GM15510 (cell line): ENCODE measurements around the gene RXRA.

Experiments
- POLR2A ChIP-seq: IDR thresholded peaks from 3 replicates; pipeline ENCODE4 v1.6.1; 2011; ENCODE audit warnings: borderline replicate concordance; ENCODE audit not compliant: insufficient read length; ENCODE audit errors: extremely low read depth

Gene RXRA

GRCh38 chr9:134468358-134468757 is 142.1 kb downstream of the RXRA start:
- no peak for TF ChIP-seq POLR2A

GRCh38 chr9:134469041-134469875 is 143.0 kb downstream of the RXRA start:
- no peak for TF ChIP-seq POLR2A

- TF ChIP-seq POLR2A: no peak
These were observed 146.0 kb downstream of the RXRA start for GRCh38 chr9:134472256-134472655.

- TF ChIP-seq POLR2A: no peak
These were observed 147.1 kb downstream of the RXRA start for GRCh38 chr9:134473141-134474054.

- no peak for TF ChIP-seq POLR2A
These were observed 147.8 kb downstream of the RXRA start for GRCh38 chr9:134474055-134474370.

GRCh38 chr9:134475011-134475790 is 148.9 kb downstream of the RXRA start:
- no peak for TF ChIP-seq POLR2A

GRCh38 chr9:134476272-134476941 is 150.2 kb downstream of the RXRA start:
- TF ChIP-seq POLR2A: no peak

GRCh38 chr9:134476942-134477335 is 150.7 kb downstream of the RXRA start:
- no peak for TF ChIP-seq POLR2A

GRCh38 chr9:134477342-134477925 is 151.2 kb downstream of the RXRA start:
- no peak for TF ChIP-seq POLR2A

- no peak for TF ChIP-seq POLR2A
These were observed 151.7 kb downstream of the RXRA start for GRCh38 chr9:134477927-134478326.

- no peak for TF ChIP-seq POLR2A
These were observed 155.5 kb downstream of the RXRA start for GRCh38 chr9:134481762-134482161.

GRCh38 chr9:134482226-134482625 is 156.0 kb downstream of the RXRA start:
- no peak for TF ChIP-seq POLR2A

GRCh38 chr9:134483361-134484184 is 157.3 kb downstream of the RXRA start:
- no peak for TF ChIP-seq POLR2A
